Activated T-cell treated with anti-CD3 and anti-CD28 coated beads, Interleukin-2, amount 50 U/mL, for 48 hours (primary cell): ENCODE data around the gene TMEM267.
"Not testable (repeated sequence)": the region's sequence is repeated elsewhere in the genome, so short reads cannot be mapped to it uniquely, and the experiment has no call there.

Source experiments
- DNase-seq, 2 experiments: peaks; one replicate each; pipeline ENCODE4 v3.0.0-alpha.2; 2020

The TMEM267 gene

DNA sequence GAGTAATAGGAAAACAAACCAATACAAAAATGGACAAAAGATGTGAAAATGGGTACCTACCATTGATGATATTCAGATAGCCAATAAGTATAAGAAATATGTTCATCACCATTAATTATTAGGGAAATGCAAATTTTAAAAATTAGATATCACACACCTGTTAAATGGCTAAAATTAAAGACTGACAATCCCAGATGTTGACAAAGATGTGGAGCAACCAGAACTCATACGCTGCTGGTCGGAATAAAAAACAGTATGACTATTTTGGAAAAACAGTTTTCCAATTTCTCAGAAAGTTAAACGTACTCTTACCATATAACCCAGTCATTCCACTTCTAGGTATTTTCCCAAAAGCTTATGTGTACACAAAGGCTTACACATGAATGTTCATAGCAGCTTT lies 27.1 kb downstream of the TMEM267 start:
- no peak for DNase-seq

DNA sequence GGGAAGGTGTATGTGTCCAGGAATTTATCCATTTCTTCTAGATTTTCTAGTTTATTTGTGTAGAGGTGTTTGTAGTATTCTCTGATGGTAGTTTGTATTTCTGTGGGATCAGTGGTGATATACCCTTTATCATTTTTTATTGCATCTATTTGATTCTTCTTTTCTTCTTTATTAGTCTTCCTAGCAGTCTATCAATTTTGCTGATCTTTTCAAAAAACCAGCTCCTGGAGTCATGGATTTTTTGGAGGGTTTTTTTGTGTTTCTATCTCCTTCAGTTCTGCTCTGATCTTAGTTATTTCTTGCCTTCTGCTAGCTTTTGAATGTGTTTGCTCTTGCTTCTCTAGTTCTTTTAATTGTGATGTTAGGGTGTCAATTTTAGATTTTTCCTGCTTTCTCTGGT lies 42.1 kb downstream of the TMEM267 start:
- not testable (repeated sequence) for DNase-seq

DNA sequence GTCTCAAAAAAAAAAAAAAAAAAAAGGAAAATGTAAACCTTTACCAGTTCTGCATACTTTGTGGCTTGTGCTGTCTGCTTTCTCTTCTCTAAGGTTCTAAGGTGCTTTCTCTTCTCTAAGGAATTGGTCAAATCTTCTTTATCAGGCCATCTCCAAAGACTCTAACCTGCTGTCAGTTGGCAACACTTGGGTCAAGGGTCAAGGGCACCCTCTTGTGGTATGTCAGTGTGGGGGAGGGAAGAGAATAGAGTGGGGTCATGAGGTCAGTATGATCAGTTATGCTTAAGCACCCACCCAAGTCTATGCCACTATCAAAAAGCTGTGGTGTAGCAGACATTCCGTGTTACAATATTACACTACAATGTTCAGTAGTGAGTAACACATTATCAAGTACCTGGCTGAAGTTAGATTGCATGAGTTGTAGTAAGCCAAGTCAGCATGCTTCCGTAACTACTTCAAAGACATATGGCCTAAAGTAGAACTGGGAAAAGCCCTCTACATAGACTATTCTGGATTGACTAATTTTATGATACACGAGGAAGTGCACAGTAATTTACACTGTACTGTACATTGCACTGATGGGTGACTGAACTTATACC lies 46.5 kb downstream of the TMEM267 start:
- DNase-seq, result no peak

DNA sequence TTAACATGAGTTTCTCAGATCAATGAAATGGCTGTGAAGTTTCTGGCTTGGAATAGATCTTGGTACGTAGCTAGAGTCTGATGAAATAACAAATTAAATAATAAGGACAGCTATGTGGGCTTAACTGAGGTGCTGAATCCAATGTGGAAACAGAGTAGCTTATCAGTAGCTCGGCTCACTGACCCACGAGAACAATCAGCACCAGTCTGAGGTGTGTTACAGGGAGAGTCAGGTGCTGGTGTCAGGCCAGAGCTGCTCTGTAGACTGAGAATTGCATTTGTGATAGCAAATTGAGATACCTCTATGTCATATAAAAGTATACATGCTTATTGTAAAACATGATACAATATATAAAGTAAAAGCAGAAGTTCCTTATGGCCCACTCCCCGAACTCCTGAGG lies 50.3 kb downstream of the TMEM267 start:
- no peak for DNase-seq

DNA sequence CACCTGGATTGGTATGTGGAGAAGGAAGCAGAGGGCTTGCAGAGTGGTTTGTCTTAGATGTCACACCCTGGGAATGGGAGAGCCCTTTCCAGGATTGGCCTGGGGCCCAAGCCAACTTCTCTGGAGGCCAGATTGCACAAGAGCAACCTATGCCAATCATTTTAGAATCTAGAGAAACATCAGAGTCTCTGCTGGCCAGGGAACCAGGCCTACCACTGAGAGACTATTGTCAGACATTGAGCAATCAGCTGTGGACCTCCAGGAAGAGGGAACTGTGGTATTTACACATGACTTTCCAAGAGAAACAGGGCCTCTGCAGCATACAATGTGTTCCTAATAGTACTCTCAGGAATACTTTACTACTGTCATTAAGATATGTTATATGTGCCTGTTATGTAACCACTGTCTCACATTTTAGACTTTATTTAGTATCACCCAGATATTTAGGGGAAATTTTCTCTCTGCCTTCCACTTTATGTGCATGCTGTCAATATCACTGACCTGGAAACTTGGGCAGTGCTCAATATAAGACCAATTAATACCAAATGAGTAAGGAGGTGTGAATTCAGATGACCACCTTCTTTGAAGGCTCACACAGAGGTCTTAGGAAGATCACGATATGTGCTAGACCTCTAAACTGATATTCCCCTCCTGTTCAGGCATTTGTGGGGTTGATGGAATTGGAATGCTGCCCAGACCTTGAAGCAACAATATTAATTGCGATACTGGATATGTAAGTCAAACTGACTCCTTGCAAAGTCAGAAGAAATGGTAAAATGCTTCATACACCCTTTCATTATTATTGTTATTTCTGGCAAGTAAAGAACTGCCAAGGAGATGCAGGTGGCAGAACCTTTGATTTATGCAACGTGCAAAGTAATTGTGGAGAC lies 50.9 kb downstream of the TMEM267 start:
- no peak for DNase-seq

DNA sequence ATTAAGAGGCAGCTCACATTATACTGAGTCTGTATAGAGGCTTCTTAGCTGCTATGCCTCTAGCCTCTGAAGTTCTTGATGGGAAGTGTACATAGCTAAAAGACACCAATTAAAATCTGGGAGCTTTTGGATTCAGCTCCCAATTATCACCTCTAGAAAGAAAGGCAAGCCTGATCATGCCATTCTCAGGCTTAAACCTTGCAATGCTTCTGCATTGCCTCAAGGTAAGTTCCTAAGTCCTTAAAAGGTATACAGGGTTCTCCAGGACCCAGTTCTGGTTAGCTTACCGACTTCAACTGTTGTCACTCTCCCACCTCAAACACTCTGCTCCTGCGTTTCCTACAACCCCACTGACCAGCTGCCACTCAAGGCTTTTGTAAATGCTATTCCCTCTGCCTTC lies 54.0 kb downstream of the TMEM267 start:
- no peak for DNase-seq

DNA sequence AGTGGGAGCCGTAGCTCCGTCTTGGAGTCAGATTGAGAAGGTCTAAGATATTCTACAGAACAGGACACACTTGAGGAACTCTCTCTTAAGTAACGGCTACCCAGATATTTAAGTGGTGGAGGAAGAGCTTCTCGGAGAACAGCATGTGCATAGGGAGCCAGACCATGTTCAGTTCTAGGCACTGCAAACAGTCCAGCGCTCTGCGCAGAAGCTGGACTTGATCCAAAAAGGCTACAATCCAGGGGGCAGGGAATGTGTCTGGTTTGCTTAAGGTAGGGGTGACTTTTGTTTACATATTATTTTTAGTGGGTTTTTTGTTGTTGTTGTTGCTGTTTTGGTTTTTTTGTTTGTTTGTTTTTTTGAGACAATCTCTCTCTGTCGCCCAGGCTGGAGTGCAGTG lies 54.6 kb downstream of the TMEM267 start:
- DNase-seq, result no peak

DNA sequence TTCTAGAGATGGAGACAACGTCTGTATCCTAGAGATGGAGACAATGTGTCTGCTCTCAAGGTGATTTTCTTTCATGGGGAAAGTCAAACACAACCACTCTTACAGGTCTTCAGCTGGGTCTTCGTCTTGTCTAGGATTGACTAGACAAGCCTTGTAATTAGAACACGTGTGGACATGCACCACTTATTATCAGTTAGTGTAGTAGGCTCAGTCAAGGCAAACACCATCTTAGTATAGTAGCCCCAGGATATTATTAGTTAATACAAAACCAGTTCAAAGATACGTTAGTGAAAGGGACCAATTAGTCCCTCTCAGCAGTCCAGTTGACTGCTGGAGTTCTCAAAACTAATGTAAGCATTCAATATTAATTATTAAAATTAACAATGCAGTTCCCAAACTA lies 56.4 kb downstream of the TMEM267 start:
- no peak for DNase-seq

DNA sequence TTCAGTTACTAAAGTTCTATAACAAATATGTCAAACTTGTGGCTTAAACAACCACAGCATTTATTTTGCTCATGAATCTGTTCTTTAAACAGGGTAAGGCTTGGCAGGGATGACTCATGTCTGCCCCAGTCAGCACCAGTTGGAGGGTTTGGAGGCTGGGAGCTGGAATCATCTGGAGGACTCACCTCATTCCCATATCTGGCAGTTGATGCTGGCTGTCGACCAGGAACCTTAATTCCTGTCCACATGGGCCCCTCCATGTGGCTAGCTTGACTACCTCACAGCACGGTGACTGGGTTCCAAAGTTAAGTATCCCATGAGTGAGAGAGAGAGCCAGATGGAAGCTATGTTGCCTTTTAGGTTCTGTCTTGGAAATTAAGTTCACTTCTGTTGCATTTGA lies 57.7 kb downstream of the TMEM267 start:
- no peak for DNase-seq

DNA sequence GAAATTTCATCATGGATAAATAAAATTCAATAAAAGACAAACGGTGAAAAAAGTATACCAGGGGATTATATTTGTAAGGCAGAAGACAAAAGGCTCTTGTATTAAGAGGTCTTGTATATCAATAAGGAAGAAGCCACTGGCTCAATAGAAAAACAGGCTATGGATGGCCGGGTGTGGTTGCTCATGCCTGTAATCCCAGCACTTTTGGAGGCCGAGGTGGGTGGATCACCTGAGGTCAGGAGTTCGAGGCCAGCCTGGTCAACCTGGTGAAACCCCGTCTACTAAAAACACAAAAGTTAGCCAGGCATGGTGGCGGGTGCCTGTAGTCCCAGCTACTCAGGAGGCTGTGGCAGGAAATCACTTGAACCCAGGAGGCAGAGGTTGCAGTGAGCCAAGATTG lies 60.6 kb downstream of the TMEM267 start:
- DNase-seq, result not testable (repeated sequence)

DNA sequence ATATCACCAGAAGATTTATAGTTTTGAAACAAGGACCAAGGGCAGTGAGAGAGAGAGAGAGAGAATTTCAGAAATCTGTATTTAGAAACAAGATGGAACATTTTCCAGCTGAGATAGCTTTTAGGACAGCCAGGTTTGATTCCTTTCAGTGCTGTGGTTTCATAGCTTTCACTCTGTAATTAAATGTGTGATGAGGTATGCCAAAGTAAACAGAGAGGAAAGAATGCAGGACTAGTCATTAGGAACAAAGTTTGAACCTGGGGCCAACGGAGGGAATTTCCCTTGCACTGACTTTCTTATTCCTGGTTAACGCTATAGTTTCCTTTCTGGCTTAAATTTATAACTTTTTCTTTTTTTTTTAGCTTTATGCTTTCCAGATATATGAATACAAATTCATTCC lies 61.5 kb downstream of the TMEM267 start:
- DNase-seq, result no peak

DNA sequence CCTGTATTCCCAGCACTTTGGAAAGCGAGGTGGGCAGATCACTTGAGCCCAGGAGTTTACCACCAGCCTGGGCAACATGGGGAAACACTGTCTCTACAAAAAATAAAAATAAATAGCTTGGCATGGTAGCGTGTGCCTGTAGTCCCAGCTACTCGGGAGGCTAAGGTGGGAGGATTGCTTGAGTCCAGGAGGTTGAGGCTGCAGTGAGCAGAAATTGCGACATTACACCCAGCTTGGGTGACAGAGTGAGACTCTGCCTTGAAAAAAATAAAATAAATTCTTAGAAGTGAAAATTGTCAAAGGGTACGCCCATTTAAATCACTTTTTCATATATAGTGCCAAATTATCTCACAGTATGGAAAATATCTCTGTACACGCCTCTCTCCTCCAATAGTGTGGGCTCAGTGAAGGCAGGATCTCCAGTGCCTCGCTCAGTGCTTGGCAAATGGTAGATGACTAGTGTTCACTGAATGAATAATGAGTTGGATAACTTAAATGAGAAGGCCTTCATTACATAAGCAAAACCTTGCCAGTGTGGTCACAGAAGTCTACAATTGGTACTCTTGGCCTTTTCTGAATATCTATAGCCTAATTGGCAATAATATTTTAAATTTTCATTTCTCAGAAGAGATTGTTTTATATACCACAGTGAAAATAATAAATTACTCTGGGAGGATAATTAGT lies 62.1 kb downstream of the TMEM267 start:
- DNase-seq, result no peak

DNA sequence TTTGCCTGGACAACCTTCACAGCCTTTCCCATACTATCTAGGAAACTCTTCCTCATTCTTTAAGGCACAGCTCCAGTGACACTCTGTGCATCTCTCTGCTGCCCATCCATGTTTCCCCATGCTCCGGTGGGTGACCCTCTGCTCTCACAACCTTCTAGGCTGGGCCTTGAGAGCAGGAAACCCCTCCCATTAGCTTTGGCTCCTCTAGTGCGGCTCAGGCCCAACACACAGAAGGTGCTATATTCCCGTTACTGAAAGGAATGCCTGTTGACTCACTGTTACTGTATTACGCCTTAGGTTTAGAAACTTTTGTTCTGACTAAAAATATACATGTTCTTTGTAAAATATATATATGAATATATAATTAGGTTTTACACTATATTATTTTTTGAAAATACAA lies 63.4 kb downstream of the TMEM267 start:
- DNase-seq, result no peak

DNA sequence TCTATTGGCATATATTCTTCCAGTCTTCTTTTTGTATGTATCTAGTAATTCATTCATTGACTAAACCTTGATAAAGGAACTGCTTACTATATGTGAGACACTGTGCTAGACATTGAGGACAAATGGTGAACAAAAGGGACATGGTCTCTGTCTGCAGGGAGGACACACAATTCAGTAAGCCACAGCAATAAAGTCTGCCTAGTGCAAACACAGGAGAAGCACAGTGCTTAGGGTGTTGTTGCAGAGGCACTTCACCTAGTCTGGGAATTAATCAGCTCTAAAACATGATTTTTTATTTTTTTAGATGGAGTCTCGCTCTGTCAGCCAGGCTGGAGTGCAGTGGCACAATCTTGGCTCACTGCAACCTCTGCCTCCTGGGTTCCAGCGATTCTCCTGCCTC lies 65.1 kb downstream of the TMEM267 start:
- no peak for DNase-seq

DNA sequence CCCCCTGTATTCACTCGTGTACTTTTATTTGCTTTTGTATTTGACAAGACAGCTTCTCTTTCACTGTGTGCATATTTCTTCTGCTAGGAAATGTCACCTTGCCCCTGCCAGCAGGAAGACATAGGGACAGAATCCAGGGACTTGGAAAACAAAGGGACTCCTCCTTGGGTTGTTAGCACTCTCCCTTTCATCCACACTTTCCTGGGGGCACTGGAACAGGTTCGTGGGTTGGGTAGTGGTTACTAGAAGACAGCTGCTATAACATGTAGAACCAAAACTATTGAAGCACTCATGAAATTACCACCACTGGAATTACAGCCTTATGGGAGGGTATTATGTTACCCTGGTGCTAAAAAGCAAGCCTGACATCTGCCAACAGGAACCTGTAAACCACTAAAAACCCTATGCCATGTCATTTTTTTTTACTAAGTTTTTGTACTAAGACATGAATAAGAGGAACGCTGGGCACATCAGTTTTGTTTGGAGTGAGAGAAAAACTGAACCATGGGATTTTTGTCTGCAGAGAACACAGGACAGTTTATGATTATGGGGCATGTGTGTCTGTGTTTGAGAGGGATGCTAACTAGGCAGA lies 66.8 kb downstream of the TMEM267 start:
- DNase-seq, result no peak

DNA sequence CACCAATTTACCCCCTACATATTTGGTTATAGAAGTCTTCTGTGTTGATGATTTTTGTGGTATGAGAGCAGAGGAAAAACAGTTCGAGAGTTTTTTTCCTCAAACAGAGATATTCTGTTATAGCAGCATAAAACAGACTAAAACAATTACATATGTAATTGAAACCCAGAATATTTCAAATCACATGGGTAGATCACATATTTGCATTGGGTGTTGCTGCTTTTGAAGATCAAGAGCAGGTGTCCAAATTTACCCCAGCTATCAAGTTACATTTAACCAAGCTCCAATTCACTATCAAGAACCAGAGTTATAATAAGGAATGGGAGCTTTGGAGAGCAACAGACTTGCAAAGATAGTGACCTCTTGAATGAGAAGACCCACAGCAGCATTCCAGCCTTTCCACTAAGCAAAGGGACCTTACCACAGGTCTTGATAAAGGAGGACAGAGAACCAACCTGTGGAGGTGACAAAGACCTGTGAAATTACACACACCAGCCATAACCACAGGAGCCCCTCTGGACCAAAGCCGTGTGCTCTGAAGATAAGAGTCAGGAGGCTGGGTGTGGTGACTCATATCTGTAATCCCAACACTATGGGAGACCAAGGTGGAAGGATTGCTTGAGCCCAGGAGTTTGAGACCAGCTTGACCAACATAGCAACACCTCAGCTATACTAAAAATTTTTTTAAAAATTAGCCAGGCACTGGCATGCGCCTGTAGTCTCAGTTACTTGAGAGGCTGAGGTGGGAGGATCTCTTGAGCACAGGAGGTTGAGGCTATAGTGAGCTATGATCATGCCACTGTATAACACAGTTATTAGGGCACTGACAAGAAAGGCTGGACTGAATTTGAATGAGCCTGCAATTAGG lies 67.5 kb downstream of the TMEM267 start:
- DNase-seq, result no peak

DNA sequence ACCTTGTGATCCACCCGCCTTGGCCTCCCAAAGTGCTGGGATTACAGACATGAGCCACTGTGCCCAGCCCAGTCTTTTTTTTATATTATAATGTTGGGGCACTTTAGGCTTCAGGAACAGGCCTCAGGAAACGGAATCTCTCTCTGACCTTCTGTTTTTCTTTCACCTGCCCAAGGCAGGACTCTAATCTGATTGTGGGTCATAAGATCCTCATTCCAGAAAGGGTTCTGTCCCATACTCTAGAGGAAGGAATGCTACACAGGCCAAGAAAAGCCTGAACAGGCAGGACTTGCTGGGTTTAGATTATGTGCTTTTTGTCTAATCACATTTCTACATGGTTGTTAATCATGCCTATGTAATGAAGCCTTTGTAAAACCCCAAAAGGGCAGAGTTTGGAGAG lies 69.7 kb downstream of the TMEM267 start:
- no peak for DNase-seq

DNA sequence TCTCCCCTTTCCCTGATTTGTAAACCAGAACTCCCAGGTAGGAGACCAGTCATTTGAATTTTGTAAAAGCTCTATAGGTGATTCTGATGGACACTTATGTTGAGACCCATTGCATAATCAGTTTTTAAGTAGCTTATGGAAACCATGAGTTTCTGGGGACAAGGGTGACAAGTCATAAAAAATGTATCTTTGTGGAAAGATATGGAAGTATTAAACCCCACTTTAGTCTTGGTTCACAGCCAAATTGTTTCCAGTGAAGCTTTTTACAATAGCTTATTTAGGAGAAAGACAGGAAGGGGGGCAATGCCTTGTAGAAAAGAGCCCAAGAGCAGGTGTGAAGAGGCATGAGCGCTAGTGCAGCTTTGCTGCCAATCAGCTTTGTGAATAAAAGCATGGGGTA lies 71.0 kb downstream of the TMEM267 start:
- DNase-seq, result no peak

DNA sequence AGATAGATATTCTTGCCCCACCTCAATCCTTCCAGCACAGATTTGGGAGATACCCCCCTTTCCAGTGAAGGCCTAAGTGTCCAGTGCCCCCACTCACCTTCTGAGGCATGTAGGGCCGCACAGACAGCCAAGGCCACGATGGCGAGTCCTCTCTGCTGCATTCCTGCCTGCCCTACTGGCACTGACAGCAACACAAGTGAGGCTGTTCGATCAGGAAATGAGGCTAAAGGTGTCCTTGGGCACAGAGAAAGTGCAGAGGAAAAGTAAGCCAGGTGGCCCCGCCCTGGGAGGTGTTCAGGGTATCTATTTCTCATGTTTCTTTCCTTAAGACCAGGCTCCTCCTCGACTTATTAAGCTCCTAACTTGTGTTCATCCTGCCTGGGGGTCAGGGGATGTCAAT lies 71.5 kb downstream of the TMEM267 start, which contains the start of gene CCL28:
Gene CCL28, minus strand, starts transcription at position 236 of the 400 bp plus-strand sequence. Its CDS starts 75 bp downstream, at position 161.
- DNase-seq, result no peak

DNA sequence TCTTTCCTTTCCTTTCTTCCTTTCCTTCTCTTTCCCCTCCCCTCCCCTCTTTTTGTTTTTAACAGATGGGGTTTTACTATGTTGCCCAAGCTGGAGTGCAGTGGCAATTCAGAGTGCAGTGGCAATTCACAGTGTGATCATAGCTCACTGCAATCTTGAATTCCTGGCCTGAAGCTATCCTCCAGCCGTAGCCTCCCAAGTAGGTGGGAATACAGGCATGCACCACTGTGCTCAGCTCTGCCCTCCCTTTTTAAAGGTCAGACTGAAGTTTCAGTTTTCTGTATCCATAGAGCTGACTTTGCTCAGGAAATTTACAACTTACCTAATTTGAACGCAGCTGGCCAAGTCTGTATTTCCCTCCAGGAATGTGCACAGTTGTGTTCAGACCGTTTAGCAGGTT lies 72.2 kb downstream of the TMEM267 start:
- DNase-seq, result no peak

DNA sequence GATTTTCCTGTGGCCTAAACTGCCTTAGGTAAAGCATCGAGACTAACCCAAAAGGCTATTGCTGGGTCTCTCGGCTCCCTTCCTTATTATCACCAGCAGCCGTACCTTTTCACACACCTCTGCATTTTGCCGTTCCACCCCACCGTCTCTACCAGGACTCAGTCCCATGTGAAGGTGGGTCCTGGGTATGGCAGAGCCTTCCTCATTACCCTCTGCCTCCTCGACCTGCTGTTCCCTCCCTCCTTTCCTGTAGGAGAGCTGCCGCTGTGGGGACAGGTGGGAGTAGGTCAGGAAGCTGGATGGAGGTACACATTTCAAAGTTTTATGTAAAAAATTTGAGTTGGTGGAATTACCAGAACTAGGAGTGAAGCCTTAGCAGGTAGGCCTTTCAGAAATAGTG lies 73.3 kb downstream of the TMEM267 start:
- no peak for DNase-seq

DNA sequence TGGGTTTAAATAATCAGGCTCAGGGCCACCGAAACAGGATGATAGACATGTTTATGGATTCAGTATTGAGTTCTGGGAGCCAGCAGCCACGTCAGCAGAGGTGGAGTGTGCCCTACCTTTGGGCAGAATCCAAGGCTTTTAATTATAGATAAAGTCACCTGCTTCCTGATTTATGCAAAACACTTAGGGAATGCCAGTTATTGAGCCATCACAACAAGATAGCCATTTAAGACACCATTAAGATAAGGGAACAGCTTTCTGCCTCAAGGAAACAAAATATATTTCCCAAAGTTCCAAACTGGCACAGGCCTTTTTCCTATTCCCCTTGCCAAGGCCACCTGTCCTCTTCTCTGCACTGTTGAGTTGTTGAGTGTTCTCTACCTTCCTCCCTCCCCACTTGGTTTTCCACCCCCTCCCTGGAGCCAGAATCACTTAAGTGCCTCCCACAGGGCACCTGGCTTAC lies 73.8 kb downstream of the TMEM267 start:
- no peak for DNase-seq
